GM19099 (cell line): ENCODE results near the gene ZNF521.

Source experiments
- POLR2A ChIP-seq: IDR thresholded peaks from 3 replicates; pipeline ENCODE4 v1.6.1; 2011; ENCODE audit warnings: low read depth; ENCODE audit not compliant: insufficient read length; ENCODE audit errors: extremely low read depth

ZNF521 gene

GRCh38 chr18:25348386-25349130, 3.4 kb downstream of the ZNF521 start:
- no peak for TF ChIP-seq POLR2A

GRCh38 chr18:25346561-25346960, 5.4 kb downstream of the ZNF521 start:
- no peak for TF ChIP-seq POLR2A

GRCh38 chr18:25345081-25345866, 6.7 kb downstream of the ZNF521 start:
- no peak for TF ChIP-seq POLR2A

- no peak for TF ChIP-seq POLR2A
Measured at GRCh38 chr18:25341831-25342230, 10.1 kb downstream of the ZNF521 start.

GRCh38 chr18:25340762-25341161, 11.2 kb downstream of the ZNF521 start:
- no peak for TF ChIP-seq POLR2A

- no peak for TF ChIP-seq POLR2A
Measured at GRCh38 chr18:25335676-25336075, 16.3 kb downstream of the ZNF521 start.

- TF ChIP-seq POLR2A = no peak
Measured at GRCh38 chr18:25335062-25335461, 16.9 kb downstream of the ZNF521 start.

GRCh38 chr18:25334588-25334987, 17.4 kb downstream of the ZNF521 start:
- no peak for TF ChIP-seq POLR2A

GRCh38 chr18:25332002-25332401, 20.0 kb downstream of the ZNF521 start:
- no peak for TF ChIP-seq POLR2A

- no peak for TF ChIP-seq POLR2A
Measured at GRCh38 chr18:25329783-25330182, 22.2 kb downstream of the ZNF521 start.

- TF ChIP-seq POLR2A = no peak
Measured at GRCh38 chr18:25327584-25327983, 24.4 kb downstream of the ZNF521 start.

- no peak for TF ChIP-seq POLR2A
Measured at GRCh38 chr18:25326361-25326952, 25.5 kb downstream of the ZNF521 start.

- no peak for TF ChIP-seq POLR2A
Measured at GRCh38 chr18:25322806-25323205, 29.2 kb downstream of the ZNF521 start.

- no peak for TF ChIP-seq POLR2A
Measured at GRCh38 chr18:25316381-25317018, 35.5 kb downstream of the ZNF521 start.

GRCh38 chr18:25314838-25315190, 37.2 kb downstream of the ZNF521 start:
- TF ChIP-seq POLR2A = no peak
